Measurements from ENCODE around the gene BAIAP3. TPM values are rescaled to one million over a fixed set of nuclear protein-coding genes. Genes with fewer than 3 reads are reported as not detected.
"Not testable (repeated sequence)": the region's sequence is repeated elsewhere in the genome, so short reads cannot be mapped to it uniquely, and the experiment has no call there.

BAIAP3 gene
- total RNA-seq, 1 experiment from 2014 or later = 0.89 TPM

- no peak for DNase-seq (ENCODE audit: extremely low read depth, low read depth)
These were observed 18.1 kb upstream of the BAIAP3 start for GRCh38 chr16:1315081-1316032.

- no peak for DNase-seq (ENCODE audit: extremely low read depth, low read depth)
These were observed 17.4 kb upstream of the BAIAP3 start for GRCh38 chr16:1316033-1316405.

GRCh38 chr16:1317479-1318267, 15.8 kb upstream of the BAIAP3 start:
- no peak for DNase-seq (ENCODE audit: extremely low read depth, low read depth)

GRCh38 chr16:1318268-1318545, 15.2 kb upstream of the BAIAP3 start:
- no peak for DNase-seq (ENCODE audit: extremely low read depth, low read depth)

GRCh38 chr16:1319041-1319440, 14.4 kb upstream of the BAIAP3 start:
- DNase-seq (ENCODE audit: extremely low read depth, low read depth) = no peak

- DNase-seq (ENCODE audit: extremely low read depth, low read depth) = no peak
These were observed 13.3 kb upstream of the BAIAP3 start for GRCh38 chr16:1320097-1320496.

GRCh38 chr16:1320658-1321240, 12.7 kb upstream of the BAIAP3 start:
- no peak for DNase-seq (ENCODE audit: extremely low read depth, low read depth)

- DNase-seq (ENCODE audit: extremely low read depth, low read depth) = no peak
These were observed 11.0 kb upstream of the BAIAP3 start for GRCh38 chr16:1322407-1322806.

- DNase-seq (ENCODE audit: extremely low read depth, low read depth) = no peak
These were observed 9.9 kb upstream of the BAIAP3 start for GRCh38 chr16:1323296-1324239.

GRCh38 chr16:1324286-1324826, 9.1 kb upstream of the BAIAP3 start:
- no peak for DNase-seq (ENCODE audit: extremely low read depth, low read depth)

- DNase-seq (ENCODE audit: extremely low read depth, low read depth) = no peak
These were observed 8.2 kb upstream of the BAIAP3 start for GRCh38 chr16:1325261-1325660.

GRCh38 chr16:1325673-1326371, 7.6 kb upstream of the BAIAP3 start:
- no peak for DNase-seq (ENCODE audit: extremely low read depth, low read depth)

GRCh38 chr16:1326391-1326790, 7.1 kb upstream of the BAIAP3 start:
- DNase-seq (ENCODE audit: extremely low read depth, low read depth) = no peak

- no peak for DNase-seq (ENCODE audit: extremely low read depth, low read depth)
These were observed 6.4 kb upstream of the BAIAP3 start for GRCh38 chr16:1326946-1327618.

GRCh38 chr16:1327619-1327947, 5.9 kb upstream of the BAIAP3 start:
- no peak for DNase-seq (ENCODE audit: extremely low read depth, low read depth)

GRCh38 chr16:1328136-1328535, 5.3 kb upstream of the BAIAP3 start:
- not testable (repeated sequence) for DNase-seq (ENCODE audit: extremely low read depth, low read depth)

GRCh38 chr16:1328961-1329360, 4.5 kb upstream of the BAIAP3 start:
- DNase-seq (ENCODE audit: extremely low read depth, low read depth) = not testable (repeated sequence)

GRCh38 chr16:1330260-1330914, 3.1 kb upstream of the BAIAP3 start:
- DNase-seq (ENCODE audit: extremely low read depth, low read depth) = no peak
